Fibroblast of the aortic adventitia (primary cell): ENCODE results near the gene PIP4K2A. TPM values are rescaled to one million over a fixed set of nuclear protein-coding genes. Genes with fewer than 3 reads are reported as not detected.
A peak's percentile ranks its signal among the peaks of the same experiment; 100 is the strongest.

Source experiments
- DNase-seq: peaks from one replicate; pipeline ENCODE4 v3.0.0-alpha.2; 2010; ENCODE audit warnings: low read depth
- H3K4me3 ChIP-seq: 2 replicates; pipeline ENCODE4 v1.5.1; 2011; ENCODE audit warnings: low read depth, mild to moderate bottlenecking, control low read depth, low read length, moderate library complexity
- CTCF ChIP-seq: IDR thresholded peaks from 2 replicates; pipeline ENCODE4 v1.5.1; 2011; ENCODE audit warnings: mild to moderate bottlenecking, low read length, control low read depth, inconsistent platforms; ENCODE audit not compliant: insufficient read depth
- total RNA-seq: library from RNA; depleted of rRNA; stranded (reverse); fragments of >200 nt; gene quantifications from 2 replicates; pipeline ENCODE4 v1.2.3, GENCODE V29; 2012; ENCODE audit warnings: low replicate concordance

PIP4K2A gene
- total RNA-seq: 52.2 and 198 TPM in 2 replicates

GRCh38 chr10:22714479-22715289 is at the start of gene PIP4K2A:
Gene PIP4K2A, minus strand, starts transcription at chr10:22714578. Its CDS starts 252 bp downstream, at chr10:22714326.
- TF ChIP-seq CTCF: no peak
- peak; percentile 62 for DNase-seq

GRCh38 chr10:22761569-22762220 is 47.3 kb upstream of the PIP4K2A start:
- no peak for TF ChIP-seq CTCF
- H3K4me3 ChIP-seq: no peak overlapping the region
- DNase-seq: no peak

More at GRCh38 chr10:22714479-22715289, at the start of gene PIP4K2A:
- peak within 1 kb of the TSS; percentile 96 for H3K4me3 ChIP-seq

GRCh38 chr10:22760025-22760424 is 45.6 kb upstream of the PIP4K2A start:
- no peak for TF ChIP-seq CTCF
- no peak for DNase-seq
- H3K4me3 ChIP-seq: no peak overlapping the region

GRCh38 chr10:22758867-22759266 is 44.5 kb upstream of the PIP4K2A start:
- no peak overlapping the region for H3K4me3 ChIP-seq
- no peak for TF ChIP-seq CTCF
- no peak for DNase-seq

- TF ChIP-seq CTCF: no peak
- DNase-seq: no peak
- no peak overlapping the region for H3K4me3 ChIP-seq
These were observed 39.9 kb upstream of the PIP4K2A start for GRCh38 chr10:22754296-22754695.

GRCh38 chr10:22753786-22754185 is 39.4 kb upstream of the PIP4K2A start:
- no peak for DNase-seq
- no peak overlapping the region for H3K4me3 ChIP-seq
- TF ChIP-seq CTCF: no peak
